Suprapubic skin (tissue), 3 donors: Measurements from ENCODE around the gene MYH11.

Experiments used
- POLR2A ChIP-seq, 2 donors: fragments of 450-650 bp; IDR thresholded peaks; one replicate each; pipeline ENCODE4 v1.6.1; 2017; ENCODE audit warnings: antibody characterized with exemption in 2 of 2, mild to moderate bottlenecking in 2 of 2, moderate library complexity in 2 of 2
- TF ChIP-seq, protein P1 (sequence below), 2 donors: fragments of 200-600 bp in 1 of 2; fragments of 450-650 bp in 1 of 2; sonication (generic) in 1 of 2; IDR thresholded peaks; one replicate each; pipeline ENCODE4 v1.5.1; 2016 to 2019; ENCODE audit warnings: antibody characterized with exemption in 2 of 2, mild to moderate bottlenecking in 1 of 2, moderate library complexity in 1 of 2

GRCh38 chr16:15671530-15672117 is 185.2 kb downstream of the MYH11 start:
- no peak for TF ChIP-seq POLR2A (IDR thresholded peaks at IDR 0.05)
- TF ChIP-seq, protein P1, sequence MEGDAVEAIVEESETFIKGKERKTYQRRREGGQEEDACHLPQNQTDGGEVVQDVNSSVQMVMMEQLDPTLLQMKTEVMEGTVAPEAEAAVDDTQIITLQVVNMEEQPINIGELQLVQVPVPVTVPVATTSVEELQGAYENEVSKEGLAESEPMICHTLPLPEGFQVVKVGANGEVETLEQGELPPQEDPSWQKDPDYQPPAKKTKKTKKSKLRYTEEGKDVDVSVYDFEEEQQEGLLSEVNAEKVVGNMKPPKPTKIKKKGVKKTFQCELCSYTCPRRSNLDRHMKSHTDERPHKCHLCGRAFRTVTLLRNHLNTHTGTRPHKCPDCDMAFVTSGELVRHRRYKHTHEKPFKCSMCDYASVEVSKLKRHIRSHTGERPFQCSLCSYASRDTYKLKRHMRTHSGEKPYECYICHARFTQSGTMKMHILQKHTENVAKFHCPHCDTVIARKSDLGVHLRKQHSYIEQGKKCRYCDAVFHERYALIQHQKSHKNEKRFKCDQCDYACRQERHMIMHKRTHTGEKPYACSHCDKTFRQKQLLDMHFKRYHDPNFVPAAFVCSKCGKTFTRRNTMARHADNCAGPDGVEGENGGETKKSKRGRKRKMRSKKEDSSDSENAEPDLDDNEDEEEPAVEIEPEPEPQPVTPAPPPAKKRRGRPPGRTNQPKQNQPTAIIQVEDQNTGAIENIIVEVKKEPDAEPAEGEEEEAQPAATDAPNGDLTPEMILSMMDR (IDR thresholded peaks at IDR 0.05), result no peak
